ENCODE measurements around the gene ODAD3. TPM values are rescaled to one million over a fixed set of nuclear protein-coding genes. Genes with fewer than 3 reads are reported as not detected.
"Not testable (repeated sequence)": the region's sequence is repeated elsewhere in the genome, so short reads cannot be mapped to it uniquely, and the experiment has no call there.

ODAD3 gene
- total RNA-seq, 1 donor from 2014 or later: 0.13 TPM

DNA sequence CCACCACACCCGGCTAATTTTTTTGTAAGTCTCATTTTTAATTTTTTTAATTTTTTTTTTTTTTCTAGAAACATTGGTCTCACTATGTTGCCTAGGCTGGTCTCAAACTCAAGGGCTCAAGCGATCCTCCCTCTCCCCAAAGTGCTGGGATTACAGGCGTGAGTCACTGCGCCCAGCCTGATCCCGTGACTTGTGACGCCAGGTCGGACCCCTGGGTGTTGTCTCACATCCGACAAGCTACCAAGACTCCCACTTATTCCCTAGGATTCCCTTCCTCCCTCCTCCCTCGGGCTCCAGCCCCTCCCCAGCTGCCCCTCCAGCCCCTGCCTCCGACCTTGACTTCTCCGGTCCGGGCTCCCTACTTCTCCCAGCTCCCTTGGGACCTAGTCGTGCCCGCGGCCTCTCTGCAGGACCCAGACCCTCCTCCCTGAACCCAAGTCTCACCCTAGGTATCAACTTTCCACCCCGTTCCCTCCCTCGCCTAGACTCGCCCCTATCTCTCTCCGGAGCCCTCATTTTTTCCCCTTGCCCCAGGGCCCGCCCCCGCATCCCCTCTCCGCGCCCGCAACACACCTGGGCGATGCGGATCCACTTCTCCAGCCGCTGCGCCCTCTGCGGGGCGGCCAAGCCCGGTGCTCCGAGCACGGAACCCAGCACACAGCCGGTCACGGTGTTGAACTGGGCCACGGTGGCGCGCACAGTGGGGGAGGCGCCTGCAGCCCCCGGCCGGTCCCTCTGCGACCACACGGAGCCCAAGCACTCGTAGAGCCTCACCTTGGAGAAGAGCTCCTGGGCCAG lies 28.9 kb downstream of the ODAD3 start:
- no peak for DNase-seq (ENCODE audit: low read depth, low spot score)

DNA sequence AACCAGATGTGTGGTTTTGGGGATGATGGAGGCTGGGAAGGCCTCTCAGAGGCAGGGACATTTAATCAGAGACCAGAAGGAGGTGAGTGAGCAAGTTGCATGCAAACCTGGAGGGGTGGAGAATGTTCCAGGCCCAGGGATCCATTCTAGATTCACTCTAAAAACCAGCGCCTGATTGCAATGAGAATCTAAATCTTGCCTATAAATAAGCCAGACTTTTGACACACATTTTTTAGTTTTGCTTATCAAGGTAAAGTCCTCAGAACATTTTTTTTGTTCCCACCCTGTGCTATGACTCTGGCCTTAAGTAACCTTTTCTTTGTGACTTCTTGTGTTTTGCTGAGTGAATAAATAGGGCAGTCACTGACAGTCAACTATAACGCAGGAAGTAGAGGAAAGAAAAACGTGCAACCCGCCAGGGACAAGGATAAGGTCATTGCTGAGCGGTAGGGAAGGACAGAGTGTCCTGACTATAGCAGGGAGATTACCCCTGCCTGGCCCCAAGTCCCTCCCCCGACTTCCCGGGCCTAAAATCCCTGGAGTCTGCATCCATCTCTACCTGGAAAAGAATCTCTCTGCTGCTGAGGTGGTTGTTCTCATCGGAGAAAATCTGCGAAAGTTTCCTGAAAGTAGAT lies 30.2 kb downstream of the ODAD3 start:
- DNase-seq (ENCODE audit: low read depth, low spot score): no peak

DNA sequence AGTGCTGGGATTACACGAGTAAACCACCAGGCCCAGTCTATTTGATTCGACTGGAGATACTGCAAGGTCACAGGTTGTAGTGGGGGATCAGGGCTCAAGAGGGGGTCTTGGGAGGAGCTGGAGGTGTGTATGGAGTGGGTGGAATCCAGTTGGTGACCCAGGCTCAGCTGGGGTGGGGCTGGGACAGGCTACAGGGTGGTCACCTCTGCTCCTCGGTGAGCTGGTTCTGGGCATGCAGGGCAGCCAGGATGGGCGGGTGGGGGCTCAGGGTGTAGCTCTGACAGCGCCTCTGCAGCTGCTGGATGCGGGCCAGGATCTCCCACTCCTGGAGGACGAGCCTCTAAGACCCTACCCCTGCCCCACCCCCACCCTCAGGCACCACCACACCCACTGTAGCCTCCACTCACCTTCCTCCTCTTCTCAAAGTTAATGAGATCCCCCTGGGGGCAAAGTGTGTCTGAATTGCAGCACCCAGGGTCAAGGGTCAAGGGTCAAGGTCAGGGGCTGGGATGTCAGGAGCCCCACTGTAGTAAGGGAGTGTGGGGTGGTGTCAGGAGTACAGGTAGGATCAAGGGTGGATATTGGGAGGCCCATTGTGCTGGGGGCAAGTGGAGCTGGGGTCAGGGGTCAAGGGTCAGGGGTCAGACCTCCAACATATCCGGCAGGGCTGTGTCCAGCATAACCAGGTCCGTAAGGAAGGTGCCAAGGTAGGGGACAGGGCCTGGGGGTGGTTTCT lies 32.9 kb downstream of the ODAD3 start:
- no peak for DNase-seq (ENCODE audit: low read depth, low spot score)

DNA sequence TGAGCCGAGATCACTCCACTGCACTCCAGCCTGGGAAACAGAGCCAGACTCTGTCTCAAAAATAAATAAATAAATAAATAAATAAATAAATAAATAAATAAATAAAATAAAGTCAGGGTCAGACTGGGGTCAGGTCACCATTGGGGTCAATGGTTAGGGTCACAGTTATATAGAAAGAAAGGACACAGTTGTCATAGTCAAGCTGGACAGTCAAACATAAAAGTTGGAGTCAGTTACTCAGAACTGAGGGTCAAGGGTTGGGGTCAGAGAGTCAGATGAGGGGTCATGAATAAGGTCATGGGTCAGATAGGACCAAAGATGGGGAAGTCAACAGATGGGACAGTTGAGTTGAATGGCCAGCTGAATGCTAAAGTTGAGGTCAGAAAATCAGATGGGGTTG lies 34.1 kb downstream of the ODAD3 start:
- DNase-seq (ENCODE audit: low read depth, low spot score): no peak

DNA sequence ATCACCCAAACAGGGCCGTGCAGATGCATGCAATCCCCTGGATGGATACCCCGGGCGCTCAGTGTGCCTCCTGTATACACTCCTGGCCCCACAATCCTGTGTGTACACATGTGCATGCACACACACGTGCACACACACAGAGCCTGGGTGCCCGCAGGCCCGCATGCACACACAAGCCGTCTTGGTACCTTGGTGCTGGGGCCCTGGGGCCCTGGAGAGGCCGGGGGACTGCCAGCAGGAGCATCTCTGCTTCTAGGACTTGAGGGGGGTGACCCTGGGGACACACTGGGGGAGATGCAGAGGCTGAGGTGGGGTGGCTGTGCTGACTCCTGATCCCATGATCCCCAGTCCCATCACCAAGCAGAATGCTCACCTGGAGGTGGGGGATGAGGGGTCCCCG lies 35.3 kb downstream of the ODAD3 start:
- no peak for DNase-seq (ENCODE audit: low read depth, low spot score)

DNA sequence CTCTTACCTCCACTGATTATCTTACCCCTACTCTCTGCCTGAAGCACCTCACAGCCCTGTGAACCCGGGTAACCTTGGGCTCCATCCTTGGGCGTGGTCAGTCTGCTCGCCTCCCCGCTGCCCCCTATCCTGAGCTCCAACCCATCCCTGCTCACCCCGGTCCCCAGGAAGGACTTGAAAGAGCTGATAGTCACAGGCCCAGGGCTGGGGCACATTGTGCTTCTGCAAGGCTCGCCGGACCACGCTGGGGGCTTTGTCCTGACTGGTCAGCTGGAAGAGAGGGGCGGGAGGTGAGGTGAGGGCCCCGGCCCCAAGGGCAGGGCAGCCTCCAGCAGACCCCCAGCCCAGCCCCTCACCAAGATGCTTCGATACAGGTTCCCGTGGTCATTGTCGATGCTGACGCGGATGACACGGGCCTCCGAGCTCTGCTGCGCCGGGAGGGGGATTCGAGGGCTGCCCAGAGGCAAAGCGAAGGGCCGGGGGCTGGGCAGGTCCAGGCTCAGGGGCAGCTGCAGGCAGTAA lies 37.8 kb downstream of the ODAD3 start:
- DNase-seq (ENCODE audit: low read depth, low spot score): no peak

DNA sequence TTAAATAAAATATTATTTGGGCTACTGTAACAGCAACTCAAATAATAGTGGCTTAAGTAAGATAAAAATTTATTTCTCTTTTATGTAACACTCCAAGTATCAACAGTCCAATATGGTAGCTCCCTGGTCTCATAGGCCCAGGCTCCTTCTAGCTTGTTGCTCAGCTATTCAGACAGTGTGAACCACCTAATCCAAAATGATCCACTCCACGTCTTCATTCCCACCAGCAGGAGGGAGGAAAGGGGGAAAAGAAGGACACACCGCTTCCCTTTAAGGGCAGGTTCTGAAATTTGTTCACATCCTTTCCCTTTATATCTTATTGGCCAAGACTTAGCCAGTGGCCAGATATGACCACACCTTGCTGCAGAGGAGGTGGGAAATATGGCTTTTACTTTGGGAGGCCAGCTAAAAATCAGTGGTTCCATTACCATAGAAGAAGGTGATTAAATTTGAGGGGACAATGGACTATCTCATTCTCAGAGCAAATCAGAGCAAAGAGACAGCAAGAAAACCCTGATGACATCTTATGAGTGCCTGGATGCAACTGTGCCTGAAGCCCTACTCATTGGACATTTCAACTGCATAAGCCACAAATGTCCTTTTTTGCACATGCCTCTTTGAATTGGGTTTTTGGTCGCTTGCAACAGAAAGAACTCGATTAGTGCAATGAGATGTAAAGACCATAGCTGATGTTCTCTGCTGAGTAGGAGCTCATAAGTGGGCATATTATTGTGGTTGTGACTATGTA lies 43.8 kb downstream of the ODAD3 start:
- DNase-seq (ENCODE audit: low read depth, low spot score): no peak

DNA sequence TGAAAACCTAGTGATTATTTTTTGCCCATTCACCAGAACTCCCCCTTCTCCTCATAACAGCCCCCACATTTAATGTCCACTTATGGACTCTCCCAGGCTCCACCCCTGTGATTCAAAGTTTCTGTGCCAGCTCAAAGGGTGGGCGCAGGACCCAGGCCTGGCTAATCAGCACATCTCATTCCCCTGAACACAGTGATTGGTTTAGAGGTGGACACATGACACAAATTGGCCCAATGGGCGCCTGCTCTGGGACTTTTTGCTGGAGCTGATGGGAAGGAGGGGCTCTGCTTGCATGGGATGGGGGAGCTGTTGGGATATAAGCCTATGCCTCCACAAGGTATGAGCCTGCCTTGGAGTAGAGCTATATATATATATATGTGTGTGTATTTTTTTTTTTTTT lies 44.6 kb downstream of the ODAD3 start:
- no peak for DNase-seq (ENCODE audit: low read depth, low spot score)

DNA sequence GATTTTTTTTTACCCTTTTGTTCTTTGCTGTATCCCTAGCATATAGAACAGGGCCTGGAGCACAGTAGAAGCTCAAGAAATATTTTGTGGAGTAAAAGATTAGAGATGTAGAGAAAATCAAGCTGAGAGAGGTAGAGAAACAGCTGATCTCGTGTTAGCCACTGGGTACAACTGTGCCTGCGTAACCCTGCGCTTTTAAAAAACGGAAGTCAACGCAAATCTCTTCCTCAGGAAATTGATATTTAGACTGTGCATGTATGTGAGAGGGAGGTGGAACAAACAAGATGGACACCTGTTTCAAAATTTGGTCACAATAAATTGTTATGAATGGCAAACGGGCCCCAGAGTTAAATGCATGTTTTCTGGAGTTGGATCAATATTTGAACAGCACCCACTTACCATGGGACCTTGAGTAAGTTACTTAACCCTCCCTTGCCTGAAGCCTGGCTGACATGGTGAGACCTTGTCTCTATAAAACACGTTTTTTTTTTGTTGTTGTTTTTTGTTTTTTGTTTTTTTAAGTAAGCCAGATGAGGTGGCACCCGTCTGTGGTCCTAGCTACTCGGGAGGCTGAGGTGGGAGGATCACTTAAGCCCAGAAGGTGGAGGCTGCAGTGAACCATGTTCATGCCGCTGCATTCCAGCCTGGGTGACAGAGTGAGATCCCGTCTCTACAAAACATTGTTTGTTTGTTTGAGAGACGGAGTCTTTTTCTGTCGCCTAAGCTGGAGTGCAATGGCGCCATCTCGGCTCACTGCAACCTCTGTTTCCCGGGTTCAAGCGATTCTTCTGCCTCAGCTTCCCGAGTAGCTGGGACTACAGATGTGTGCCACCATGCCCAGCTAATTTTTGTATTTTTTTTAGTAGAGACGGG lies 47.5 kb downstream of the ODAD3 start:
- no peak for DNase-seq (ENCODE audit: low read depth, low spot score)

DNA sequence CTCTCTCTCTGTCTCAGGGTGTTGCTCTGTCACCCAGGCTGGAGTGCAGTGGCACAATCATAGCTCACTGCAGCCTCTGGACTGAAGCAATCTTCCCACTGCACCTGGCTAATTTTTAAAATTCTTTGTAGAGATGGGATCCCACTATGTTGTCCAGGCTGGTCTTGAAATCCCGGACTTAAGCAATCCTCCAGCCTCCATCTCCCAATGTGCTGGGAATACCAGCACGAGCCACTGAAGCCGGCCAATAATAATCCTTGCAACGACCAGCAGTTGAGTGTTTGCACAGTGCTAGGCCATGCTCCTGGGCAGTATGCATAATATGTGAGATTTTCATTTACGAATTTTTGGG lies 50.2 kb downstream of the ODAD3 start:
- DNase-seq (ENCODE audit: low read depth, low spot score): no peak

DNA sequence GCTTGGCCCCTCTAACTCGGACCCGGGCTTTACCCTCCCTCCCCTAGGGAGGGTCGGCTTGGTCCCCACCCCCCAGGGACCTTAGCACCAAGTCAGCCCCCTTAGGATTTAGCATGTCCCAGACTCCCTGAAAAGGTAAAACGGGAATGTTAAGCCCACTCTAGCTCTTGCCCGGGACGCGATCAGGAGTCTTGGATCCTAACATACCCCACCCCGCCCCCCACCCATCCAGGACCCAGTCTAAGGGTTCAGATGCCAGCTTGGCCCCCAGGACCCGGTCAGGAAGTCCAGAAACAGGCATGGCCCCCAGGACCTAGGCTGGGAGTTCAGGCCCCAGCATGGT lies 51.2 kb downstream of the ODAD3 start:
- no peak for DNase-seq (ENCODE audit: low read depth, low spot score)

DNA sequence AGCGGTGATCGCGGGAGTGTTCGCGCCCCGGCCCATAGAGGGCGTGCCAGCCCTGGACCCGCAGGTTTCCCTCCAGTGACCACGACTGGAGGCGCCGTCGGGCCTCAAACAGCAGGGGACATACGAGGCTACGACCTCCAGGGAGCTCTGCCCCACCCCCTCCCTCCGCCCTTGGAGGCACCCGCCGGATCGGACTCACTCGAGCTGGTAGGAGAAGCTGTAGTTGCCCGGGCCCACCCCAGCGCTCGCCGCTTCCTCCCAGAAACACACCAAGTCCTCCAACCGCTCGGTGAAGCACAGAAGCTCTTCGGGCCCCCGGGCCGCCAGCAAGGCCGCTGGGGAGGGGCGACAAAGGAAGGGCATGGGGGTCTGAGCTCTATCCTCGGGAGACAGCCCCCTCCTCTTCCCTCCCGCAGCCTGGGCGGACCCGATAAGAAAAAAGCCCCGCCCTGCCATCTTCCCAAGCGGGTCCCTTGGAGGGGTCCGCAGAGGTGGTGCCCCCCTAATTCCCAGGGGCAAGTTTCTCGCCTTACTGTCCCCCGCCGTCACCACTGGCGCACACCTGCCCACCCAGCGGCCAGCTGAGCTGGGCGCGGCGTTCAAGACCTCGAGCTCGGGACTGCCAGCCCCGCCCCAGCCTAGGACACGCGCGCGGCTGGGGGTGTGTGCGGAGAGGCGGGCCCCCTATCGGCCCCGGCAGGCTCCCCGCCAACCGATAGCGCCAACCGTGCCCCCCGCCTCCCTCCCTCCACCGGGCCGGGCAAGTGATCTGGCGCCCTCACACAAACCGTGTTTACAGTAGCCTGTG lies 51.8 kb downstream of the ODAD3 start:
- DNase-seq (ENCODE audit: low read depth, low spot score): no peak

DNA sequence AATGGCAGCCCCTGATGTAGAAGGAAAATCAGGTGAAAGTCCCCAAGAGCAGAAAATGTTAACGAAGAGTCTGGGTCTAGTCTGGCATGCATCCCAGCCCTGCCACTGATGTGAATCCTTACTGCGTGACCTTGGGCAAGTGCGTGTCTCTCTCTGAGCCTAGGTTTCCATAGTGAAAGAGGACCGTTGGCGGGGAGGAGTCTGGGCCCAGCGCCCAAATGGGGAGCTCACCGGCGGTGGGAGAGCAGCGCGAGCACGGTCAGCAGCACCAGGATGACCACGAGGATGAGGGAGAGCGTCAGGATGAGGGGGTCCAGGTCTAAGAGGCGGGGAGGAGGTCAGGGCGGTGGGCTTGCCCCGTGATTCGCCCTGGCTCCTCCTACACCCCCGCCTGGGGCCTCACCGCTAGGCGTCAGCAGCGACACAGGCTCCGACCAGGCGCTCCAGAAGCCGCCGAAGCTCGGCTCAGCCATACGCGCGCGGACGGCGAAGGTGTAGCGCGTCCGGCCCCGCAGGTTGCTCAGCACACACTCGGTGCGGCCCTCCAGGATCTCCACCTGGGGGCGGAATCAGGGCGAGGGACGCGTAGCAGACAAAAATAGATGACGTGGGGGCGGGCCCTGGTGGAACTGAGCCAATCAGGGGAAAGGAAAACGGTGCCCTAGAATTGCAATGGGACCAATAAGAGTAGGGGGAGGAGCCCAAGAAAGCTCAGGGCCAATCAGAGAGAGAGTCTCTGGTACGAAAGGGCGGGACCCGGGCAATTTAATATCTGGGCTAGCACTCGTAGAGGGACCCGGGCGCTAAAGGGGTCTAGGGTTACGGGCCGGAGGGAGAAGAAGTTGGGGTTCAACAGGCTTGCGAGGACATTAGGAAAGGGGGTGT lies 54.0 kb downstream of the ODAD3 start:
- peak; percentile 77 for DNase-seq (ENCODE audit: low read depth, low spot score)

DNA sequence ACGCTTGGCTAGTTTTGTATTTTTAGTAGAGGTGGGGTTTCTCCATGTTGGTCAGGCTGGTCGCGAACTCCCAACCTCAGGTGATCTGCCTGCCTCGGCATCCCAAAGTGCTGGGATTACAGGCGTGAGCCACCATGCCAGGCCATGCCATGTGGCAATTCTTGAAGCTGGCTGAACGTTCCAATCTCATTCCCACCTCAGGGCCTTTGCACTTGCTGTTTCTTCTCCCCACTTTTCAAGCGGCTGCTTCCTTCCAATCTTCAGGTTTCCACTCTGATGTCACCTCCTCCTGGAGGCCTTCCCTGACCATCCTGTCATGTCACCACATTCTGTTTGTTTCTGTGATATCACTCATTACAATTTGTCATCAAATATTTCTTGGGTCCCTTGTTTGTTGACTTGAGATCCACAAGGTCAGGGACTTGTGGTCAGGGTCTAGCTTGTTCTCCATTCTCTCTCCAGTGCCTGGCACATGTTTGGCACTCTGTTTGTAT lies 55.0 kb downstream of the ODAD3 start:
- no peak for DNase-seq (ENCODE audit: low read depth, low spot score)

DNA sequence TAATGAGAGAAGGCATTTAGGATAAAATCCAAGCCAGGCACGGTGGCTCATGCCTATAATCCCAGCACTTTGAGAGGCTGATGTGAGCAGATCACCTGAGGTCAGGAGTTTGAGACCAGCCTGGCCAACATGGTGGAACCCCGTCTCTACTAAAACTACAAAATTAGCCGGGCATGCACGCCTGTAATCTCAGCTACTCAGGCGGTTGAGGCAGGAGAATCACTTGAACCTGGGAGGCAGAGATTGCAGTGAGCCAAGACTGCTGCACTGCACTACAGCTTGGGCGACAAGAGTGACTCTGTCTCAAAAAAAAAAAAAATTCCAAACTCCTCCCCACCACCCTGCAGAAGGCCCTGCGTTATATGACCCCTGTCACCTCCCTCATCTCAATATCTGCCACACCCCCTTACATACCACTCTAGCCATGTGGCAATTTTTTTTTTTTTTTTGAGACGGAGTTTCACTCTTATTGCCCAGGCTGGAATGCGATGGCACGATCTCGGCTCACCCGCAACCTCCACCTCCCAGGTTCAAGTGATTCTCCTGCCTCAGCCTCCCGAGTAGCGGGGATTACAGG lies 55.6 kb downstream of the ODAD3 start:
- not testable (repeated sequence) for DNase-seq (ENCODE audit: low read depth, low spot score)

DNA sequence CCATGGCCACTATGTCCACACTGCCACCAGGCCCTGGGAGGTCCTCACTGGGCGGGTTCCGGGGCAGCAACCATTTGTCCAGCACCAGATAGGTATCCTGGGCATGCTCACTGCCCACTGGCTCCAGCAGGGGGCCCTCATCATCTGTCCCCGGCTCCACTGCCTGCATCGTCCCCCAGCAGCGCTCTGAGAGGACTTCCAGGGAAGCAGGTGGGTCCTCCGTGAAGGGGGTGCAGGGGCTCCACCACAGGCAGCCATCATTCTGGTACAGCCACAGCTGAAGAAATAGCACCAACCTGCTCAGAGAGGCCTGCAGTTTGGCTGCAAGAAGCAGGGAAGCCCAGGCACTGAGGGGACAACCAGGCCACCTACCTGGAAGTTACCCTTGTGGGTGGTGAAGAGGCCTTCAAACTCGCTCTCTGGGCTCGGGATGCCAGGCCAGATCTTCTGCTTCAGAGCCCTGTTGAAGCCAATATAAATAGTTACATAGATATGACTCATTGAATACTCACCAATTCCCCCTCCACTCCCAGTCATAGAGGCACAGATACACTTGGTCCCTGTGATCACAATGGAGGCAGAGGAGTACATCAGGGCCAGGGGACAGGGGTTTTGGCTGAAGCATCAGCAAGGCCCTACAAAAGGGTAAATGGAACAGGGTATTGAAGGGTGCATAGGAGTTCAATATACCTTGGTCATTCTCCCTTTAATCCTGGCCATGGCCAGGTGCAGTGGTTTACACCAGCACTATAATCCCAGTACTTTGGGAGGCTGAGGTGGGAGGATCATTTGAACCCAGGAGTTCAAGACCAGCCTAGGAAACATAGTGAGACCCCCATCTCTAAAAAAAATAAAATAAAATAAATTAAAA lies 56.4 kb downstream of the ODAD3 start:
- DNase-seq (ENCODE audit: low read depth, low spot score): no peak

DNA sequence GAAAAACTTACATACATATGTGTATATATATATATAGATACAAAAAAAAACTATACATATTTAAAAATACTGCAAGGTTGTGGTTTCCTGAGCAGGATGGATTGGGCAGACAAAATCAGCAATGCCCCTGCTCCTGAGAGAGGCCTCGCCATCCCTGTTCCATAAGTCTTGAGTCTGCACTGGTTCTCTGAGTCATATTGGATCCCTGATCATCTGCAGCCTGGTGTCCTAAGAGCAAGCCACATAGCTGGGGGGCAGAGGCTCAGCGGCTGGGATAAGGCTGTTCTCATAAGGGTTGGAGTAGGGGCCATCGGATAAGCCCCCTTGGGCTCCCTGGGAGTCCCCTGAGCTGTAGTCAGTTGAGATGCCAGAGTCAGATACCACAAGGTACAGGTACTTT lies 57.2 kb downstream of the ODAD3 start:
- DNase-seq (ENCODE audit: low read depth, low spot score): no peak

All from pulmonary artery endothelial cell (primary cell).